Fibroblast of pulmonary artery (primary cell): Measurements from ENCODE around the gene TOP3A.

ENCODE experiments used
- DNase-seq: peaks from one replicate; pipeline ENCODE4 v3.0.0-alpha.2; 2010; ENCODE audit warnings: low read depth
- H3K4me3 ChIP-seq: replicated peaks from 2 replicates; pipeline ENCODE4 v1.5.1; 2011; ENCODE audit warnings: low read depth, mild to moderate bottlenecking, control low read depth, low read length, moderate library complexity
- CTCF ChIP-seq: IDR thresholded peaks from 2 replicates; pipeline ENCODE4 v1.5.1; 2011; ENCODE audit warnings: mild to moderate bottlenecking, control low read depth, low read length, inconsistent platforms; ENCODE audit errors: missing control alignments

Gene TOP3A

GRCh38 chr17:18235743-18236256, 79.0 kb downstream of the TOP3A start:
- TF ChIP-seq CTCF = no peak
- DNase-seq = peak; percentile 53
- H3K4me3 ChIP-seq = no peak overlapping the region

- no peak for DNase-seq
- no peak for TF ChIP-seq CTCF
- H3K4me3 ChIP-seq = no peak overlapping the region
These were observed 79.9 kb downstream of the TOP3A start for GRCh38 chr17:18234853-18235380.

DNA sequence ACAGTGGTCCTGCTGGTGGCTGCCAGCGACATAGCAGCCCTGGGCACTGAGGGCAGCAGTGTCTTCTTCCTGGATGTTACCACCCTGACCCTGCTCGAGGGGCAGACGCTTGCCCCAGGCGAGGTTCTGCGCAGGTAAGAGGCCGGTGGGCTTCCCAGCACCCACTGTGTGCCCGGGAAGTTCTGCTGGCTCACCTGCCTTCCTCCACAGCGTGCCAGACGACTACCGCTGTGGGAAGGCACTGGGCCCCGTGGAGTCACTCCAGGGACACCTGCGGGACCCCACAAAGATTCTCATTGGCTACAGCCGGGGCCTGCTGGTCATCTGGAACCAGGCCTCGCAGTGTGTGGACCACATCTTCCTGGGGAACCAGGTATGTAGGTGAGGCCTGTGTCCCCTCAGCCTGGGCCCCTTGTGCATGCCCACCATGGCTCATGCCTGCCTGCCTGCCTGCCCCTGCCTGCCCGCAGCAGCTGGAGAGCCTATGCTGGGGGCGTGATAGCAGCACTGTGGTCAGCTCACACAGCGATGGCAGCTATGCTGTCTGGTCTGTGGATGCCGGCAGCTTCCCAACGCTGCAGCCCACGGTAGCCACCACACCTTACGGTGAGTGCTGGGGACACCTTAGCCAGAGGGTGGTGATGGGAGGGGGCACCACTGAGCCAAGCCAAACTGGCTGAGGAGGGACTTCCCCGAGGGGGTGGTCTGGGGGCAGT, 80.8 kb downstream of the TOP3A start:
- H3K4me3 ChIP-seq = no peak overlapping the region
- no peak for TF ChIP-seq CTCF

DNA sequence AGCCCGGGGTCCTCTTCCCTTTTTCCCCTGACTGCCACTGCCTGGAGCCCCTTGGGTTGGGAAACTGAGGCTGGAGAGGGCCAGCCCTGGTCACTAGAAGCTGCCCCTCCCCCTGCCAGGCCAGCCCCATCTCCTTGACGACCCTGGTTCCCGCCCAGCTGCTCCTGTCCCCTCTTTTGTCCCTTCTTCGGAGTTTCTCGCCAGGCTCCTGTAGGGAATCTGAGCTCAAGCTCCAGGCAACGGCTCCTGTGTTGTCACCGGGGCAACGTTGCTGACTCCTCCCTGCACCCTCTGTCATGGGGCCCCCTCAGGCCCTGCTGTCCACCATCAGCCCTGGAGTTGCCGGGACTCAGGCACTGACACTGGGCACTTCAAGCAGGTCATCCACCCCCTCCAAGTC, 83.6 kb downstream of the TOP3A start:
- H3K4me3 ChIP-seq = no peak overlapping the region
- no peak for DNase-seq
- no peak for TF ChIP-seq CTCF

More for the DNA sequence above, 80.8 kb downstream of the TOP3A start:
- DNase-seq = no peak

DNA sequence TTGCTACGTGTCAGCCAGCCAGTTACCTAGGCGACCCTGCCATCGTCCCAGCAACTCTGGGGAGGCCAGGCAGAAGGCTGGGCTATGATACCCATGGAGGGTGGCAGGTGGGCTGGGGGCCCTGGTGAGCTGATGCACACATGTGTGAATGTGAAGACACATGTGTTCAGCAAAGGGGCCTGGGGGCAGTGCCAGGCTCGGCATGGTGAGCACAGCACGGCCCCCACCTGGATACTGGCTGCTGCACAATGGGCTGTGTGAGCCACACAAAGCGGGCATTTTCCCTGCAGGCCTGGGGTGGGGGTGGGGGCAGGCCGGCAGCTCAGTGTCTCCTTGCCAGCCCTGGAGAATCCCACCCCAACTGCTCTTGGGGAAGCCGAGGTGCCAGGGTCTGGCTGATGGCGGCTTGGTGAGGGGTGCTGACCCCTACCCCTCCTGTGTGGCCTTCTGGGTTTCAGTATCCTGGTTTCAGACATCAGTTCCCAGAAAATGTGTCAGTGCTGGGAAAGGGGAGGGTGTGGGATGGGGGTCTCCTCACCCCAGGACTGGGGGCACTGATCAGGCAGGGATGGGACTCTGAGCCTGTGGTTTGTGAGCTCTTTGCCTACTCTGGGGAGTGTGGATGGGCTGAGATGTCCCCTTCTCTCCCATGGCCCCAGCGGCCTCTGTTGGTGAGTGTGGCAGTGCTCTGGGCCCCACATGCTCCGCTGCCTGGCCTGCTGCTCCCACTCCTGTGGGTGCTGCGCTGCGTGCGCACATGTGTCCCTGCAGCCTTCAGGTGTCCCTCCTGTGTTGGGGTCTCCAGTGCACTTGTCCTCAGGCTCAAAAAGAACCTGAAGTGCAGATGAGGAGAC, 84.3 kb downstream of the TOP3A start:
- H3K4me3 ChIP-seq = no peak overlapping the region
- no peak for DNase-seq
- no peak for TF ChIP-seq CTCF

GRCh38 chr17:18229771-18230170, 85.0 kb downstream of the TOP3A start:
- TF ChIP-seq CTCF = no peak
- no peak for DNase-seq
- H3K4me3 ChIP-seq = no peak overlapping the region
